ENCODE measurements around the gene TMEM150B. TPM values are rescaled to one million over a fixed set of nuclear protein-coding genes. Genes with fewer than 3 reads are reported as not detected.

The TMEM150B gene
- total RNA-seq, 1 donor = 5.4 TPM

DNA sequence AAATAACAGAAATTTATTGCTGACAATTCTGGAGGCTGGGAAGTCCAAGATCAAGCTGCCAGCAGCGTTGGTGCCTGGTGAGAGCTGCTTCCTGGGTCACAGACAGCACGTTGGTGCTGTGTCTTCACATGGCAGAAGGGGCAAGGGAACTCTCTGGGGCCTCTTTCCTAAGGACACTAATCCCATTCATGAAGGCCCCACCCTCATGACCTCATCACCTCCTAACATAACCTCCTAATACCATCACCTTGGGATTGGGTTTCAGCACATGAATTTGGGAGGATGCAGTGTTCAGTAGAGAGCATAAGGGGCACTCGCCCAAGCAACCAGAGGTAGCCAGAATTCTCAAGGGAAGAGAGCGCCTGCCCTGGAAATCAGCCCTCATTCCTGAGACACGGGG is 15.7 kb downstream of the TMEM150B start:
- DNase-seq (ENCODE audit: low read depth in 2 of 3, low spot score in 2 of 3) = no peak

DNA sequence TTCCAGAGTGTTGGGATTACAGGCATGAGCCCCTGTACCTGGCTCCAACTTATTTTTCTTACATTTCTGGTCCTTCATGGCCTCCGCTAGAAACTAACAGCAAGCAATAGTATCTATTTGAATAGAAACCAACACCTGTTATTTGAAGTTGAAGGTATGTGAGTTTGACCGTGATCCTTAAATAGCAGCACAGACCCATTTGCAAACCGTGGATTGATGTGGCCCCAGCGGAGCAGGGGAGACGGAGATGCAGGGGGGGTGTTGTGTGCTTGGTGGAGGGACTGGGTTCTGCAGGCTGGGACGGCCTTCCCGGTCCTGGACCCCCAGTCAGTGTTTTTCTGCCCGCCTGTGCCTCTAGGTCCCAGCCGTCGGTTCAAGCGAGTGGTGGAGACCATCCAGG is 16.9 kb downstream of the TMEM150B start:
- DNase-seq (ENCODE audit: low read depth in 2 of 3, low spot score in 2 of 3) = no peak

DNA sequence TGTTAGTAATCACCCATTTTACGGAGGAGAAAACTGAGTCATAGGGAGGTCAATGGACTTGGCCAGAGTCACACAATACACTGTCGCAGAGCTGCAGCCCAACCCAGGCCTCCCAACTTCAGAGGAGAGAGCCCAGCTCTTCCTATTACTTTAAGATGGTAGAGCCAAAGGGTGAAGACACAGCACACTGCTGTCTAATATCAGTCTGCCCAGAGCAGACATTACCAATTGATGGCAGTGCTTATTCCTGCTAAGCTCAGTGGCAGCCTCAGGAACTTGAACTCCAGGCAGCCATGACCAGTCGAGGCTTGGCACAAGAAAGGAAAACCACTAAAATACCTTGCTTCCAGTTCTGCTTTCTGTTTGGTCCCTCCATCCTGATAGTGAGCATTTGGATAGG is 18.4 kb downstream of the TMEM150B start:
- DNase-seq (ENCODE audit: low read depth in 2 of 3, low spot score in 2 of 3) = no peak

DNA sequence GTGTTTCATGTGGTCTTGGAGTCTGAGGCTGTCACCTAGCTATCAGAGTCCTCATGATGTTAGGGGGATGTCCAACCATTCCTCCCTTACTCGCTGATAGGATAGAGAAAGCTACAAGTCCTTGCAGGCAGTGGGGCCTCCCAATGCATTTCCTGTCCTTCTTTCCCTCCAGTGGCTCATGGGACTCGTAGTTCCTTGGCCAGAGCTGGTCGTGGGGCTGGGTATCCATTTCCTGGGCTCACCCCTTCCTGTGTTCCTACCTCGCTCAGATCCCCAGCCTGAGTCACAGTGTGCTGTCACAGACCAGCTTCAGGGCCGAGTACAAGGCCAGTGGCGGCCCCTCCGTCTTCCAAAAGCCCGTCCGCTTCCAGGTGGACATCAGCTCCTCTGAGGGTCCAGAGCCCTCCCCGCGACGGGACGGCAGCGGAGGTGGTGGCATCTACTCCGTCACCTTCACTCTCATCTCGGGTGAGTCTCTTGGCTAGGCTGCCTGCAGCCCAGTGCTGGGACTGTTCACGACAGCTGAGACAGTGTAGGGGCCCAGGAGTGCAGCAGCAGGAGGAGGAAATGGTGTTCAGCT is 19.1 kb downstream of the TMEM150B start:
- DNase-seq (ENCODE audit: low read depth in 2 of 3, low spot score in 2 of 3) = no peak

DNA sequence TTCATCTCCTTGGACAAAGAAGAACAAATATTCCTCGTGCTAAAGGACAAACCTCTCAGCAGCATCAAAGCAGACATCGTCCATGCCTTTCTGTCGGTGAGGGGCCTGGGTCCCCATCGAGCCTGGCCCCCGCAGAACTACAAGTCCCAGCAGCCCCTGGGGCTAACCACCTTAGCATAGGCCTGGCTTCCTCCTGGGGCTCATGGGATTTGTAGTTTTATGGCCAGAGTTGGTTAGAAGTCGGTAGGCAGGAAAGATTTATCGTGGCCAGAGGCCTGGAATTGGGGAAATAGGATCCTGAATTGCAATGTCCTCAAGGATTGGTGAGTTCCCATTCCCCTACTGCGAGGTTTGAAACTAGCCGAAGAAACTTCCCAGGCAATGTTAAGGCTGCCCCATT is 19.6 kb downstream of the TMEM150B start:
- peak in 2 of 3 donors; percentile 43 to 70 for DNase-seq (ENCODE audit: low read depth in 2 of 3, low spot score in 2 of 3)

DNA sequence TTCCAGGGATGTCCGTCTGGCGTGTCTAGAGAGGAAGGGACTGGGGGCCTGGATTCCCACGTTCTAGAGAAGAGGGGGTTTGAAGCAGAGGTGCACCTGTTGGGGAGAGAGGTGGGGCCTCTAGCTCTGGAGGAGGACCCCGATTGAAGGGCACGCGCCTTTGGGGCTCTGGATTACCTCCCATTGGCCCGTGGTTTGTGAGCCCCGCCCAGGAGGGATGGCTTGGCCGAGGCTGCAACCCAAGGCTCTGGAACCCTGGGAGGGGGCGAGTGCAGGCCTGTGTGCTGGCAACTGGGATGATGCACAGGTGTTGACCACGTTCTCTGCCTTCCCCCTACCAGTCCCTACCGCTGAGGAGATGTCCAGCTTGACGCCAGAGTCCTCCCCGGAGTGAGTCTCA is 20.2 kb downstream of the TMEM150B start:
- no peak for DNase-seq (ENCODE audit: low read depth in 2 of 3, low spot score in 2 of 3)

DNA sequence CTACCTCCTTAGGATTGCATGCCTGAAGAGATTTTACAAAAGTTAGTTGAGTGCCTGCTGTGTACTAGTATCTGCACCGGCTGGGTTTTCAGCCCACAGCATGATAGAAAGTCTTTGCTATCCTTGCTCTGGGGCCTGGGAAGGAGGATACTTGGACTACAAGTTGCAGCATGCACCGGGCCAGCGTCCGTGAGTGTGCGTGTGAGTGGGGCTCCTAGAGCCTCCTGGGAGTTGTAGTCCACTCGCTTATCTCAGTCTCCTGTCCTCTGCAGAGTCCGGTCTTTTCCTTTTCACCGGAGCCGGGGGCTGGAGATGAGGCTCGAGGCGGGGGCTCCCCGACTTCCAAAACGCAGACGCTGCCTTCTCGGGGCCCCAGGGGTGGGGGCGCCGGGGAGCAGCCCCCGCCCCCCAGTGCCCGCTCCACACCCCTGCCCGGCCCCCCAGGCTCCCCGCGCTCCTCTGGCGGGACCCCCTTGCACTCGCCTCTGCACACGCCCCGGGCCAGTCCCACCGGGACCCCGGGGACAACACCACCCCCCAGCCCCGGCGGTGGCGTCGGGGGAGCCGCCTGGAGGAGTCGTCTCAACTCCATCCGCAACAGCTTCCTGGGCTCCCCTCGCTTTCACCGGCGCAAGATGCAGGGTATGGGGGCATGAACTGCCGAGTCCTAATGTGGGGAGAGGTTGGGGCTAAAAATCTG is 20.7 kb downstream of the TMEM150B start:
- DNase-seq (ENCODE audit: low read depth in 2 of 3, low spot score in 2 of 3) = no peak

DNA sequence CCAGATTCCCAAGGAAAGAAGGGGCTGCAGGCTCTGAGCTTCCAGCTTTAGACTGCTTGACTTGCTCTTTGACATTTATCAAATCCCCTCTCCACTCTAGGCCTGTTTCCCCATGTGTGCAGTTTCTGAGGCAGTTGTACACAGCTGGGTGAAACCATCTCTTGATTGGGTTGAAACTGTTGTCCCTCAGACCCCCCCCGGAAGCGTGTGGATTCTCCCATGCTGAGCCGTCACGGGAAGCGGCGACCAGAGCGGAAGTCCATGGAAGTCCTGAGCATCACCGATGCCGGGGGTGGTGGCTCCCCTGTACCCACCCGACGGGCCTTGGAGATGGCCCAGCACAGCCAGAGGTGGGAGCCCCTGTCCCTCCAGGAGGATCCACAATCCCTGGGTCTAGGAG is 21.7 kb downstream of the TMEM150B start:
- DNase-seq (ENCODE audit: low read depth in 2 of 3, low spot score in 2 of 3) = no peak

DNA sequence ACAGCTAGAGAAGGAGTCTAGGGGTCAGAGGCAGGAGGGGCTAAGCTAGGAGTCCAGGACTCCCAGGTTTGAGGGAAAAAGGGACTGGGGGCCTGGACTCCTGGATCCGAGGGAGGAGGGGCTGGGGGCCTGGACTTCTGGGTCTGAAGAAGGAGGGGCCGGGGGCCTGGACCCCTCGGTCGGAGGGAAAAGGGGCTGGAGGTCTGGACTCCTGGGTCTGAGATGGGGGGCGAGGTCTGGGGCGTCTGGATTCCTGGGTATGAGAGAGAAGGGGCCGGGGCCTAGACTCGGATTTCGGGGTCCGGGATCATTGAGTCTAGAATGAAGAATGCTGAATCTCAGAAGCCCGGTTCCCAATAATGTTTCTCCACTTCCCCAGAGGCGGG is 22.8 kb downstream of the TMEM150B start:
- DNase-seq (ENCODE audit: low read depth in 2 of 3, low spot score in 2 of 3) = no peak

DNA sequence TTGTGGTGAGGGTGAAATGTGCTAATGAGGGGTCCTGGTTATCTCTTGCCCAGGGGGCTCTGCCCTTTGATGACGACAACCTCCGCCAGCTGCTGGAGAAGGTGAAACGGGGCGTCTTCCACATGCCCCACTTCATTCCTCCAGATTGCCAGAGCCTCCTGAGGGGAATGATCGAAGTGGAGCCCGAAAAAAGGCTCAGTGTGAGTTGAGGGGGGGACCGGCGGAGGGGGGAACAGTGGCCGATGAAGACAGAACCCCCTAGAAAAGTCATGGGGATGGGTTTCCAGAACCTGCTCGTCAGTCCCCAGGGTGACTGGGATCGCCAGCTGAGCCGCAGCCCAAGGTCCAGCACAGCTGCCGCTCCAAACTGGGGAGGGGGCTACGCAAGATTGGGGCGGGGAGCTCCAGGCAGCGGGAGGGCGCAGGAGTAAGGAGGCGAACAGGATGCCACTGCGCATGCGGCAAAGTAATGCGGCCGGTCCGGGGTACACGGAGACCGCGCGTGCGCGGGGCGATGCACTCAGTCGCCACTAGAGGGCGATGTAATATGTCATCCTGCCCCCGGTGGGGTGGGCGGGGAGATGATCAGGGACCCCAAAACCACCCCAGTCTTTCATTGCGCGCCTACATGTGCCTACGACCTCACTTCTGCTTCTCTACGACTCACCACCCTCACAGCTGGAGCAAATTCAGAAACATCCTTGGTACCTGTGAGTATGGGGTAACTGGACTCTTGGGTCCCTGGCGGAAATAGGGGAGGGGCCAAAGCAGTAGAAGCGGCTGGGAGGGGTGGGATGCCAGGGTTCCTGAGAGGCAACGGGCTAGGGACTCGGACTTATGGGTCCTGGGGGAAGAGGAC is 23.5 kb downstream of the TMEM150B start:
- peak; percentile 89 to 93 (median 89) for DNase-seq (ENCODE audit: low read depth in 2 of 3, low spot score in 2 of 3)

DNA sequence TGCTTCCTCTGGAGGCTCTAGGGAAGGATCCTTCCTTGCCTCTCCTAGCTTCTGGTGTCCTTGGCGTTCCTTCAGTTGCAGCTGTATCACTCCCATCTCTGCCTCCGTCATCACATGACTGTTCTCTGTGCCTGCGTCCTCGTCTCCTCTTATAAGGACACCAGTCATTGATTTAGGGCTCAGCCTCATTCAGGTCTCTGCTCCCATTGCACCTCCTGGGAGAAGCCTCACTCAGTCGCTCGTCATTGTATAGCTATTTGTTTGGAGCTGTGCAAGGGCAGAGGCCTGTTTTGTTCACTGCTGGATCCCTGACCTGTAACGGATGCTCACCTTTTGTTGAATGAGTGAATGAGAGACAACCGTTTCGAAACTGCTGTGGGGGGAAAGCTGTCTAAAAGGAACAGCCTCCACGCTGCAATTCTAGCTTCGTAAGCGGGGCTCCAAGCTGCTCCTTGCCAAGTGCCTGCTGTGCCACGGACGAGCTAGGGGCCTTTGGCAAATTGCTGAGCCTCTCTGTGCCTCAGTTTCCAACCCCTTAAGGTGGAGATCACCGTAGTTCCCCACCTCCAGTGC is 24.2 kb downstream of the TMEM150B start:
- DNase-seq (ENCODE audit: low read depth in 2 of 3, low spot score in 2 of 3) = no peak

DNA sequence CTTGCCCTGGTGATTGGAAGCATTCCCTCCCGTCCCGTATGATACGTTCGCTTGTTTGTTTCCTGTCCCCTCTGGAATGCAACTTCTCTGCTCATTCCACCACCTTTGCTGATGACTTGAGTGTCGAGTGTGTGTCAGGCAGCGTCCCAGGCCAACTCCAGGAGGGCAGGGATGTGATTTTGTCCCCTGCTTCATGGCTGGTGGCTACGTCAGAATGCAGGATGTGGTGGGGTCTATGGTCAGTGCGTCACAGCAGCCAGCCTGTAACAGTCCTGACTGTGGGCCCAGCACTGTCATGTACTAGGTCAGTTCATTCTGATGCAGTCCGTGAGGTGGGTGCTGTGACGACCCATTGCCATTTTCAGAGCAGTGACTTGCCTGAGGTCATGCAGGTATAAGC is 25.1 kb downstream of the TMEM150B start:
- no peak for DNase-seq (ENCODE audit: low read depth in 2 of 3, low spot score in 2 of 3)

DNA sequence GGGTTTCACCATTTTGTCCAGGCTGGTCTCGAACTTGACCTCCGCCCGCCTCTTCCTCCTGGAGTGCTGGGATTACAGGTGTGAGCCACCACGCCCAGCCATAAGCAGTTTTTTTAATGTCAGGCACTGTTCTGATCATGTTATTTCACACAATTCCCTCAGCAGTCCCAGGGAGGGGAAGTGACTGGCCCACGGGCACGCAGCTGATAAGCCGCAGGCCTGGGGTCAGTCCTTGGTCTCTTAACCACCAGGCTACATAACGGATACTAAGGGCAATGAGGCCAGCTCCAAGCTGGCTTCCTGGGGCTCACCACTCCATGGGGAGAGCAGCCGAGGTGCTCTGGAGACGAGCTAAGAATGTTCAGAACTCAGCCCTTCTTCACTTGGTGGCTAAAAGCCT is 27.9 kb downstream of the TMEM150B start:
- no peak for DNase-seq (ENCODE audit: low read depth in 2 of 3, low spot score in 2 of 3)

DNA sequence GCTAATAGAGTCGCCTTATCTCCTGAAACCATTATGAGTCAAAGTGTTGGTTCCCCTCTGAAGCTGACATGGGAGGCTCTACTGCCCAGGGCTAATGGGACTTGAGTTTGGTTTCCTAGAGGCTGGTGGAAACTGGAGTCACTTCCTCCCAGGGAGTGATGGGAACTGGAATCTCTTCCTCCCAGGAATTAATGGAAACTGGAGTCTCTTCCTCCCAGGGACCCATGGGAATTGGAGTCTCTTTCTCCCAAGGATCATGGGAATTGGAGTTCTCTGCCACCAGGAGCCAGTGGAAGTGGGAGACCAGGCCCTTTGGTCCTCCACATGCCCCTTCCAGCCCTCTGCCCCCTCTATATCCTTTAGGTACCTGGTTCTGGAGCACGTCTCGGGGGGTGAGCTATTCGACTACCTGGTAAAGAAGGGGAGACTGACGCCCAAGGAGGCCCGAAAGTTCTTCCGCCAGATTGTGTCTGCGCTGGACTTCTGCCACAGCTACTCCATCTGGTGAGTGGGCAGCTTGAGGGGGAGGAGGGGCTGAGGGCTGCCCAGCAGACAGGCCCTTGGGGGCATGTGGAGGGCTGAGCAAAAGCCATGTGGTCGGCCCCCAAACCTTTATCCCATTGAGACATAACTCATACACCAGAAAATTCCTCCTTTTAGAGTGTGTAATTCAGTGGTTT is 35.9 kb downstream of the TMEM150B start:
- DNase-seq (ENCODE audit: low read depth in 2 of 3, low spot score in 2 of 3) = no peak

DNA sequence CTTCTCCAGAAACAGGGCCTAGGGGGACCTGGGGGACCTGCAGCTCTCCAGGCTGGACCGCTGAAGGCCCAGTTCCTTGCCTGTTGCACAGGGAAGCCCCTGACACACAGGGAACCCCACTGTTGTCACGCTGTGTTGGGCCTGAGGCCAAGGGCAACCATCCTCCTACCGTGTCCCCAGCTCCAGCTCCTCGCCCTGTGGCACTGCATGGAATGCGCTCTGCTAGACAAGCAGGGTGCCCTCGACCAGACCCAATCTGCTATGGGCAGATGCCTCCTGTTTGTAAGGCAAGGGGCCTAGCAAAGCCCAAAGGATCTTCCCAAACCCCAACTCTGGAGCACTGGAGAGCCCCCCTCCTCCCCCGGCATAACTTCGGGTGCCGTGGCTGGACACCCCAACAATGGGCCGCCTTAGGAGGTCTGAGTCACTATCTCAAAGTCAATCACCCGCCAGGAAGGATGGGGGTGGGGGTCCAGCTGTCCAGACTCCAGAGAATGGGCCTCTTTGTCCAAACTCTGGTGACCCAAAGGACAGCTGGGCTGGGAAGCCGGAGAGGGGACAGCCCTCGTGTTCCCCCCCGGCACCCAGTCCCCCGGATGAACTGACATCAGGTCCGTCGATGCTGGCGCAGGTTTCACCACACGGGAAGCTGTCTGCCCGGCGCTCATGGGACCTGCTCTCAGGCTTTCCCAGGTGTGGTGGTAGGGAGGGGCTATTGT is 37.6 kb downstream of the TMEM150B start:
- no peak for DNase-seq (ENCODE audit: low read depth in 2 of 3, low spot score in 2 of 3)

DNA sequence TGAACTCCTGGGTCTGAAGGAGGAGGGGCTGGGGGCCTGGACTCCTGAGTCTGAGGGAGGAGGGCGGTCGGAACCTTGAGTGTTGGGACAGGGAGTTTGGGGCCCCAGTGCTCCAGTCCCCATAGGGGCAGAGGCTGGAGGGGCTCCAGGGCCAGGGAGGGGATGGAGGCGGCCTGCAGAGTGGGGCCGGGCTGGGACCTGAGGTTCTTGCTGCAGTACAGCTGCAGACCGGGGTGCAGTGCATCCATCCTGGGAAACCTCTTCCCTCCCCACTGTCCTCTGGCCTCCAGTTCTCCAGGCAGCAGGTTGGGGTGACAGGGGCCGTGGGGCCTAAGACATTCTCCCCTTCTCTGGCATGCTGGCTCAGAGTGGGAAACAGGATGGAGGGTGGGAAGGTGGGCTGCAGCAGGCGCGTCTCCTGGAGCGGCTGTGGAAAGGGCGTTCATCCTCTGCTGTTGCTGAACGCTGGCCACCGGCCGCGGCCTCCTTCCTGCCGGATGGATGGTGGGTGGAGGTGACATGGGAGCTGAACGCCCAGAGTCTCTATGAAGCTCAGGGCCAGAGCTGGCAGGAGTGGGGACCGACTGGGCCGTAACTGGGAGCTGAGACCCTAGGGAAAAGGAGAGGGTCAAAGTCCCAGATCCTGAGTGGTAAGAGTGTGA is 39.8 kb downstream of the TMEM150B start:
- DNase-seq (ENCODE audit: low read depth in 2 of 3, low spot score in 2 of 3) = no peak

DNA sequence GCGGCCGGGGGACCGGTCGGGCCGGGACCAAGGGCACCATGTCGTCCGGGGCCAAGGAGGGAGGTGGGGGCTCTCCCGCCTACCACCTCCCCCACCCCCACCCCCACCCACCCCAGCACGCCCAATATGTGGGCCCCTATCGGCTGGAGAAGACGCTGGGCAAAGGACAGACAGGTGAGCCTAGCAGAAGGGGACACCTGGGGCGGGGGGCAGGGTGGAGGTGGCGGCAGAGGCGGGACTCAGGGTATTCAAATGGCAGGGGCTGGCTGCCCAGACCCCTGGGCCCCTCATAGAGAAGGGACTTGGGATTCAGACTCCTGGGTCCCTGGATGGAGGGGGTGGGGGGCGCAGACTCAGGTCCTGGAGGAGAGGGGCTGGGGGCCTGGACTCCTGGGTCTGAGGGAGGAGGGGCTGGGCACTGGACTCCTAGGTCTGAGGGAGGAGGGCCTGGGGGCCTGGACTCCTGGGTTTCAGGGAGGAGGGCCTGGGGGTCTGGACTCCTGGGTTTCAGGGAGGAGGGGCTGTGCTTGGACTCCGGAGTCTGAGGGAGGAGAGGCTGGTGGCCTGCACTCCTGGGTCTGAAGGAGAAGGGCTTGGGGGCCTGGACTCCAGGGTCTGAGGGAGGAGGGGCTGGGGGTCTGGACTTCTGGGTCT is 40.6 kb downstream of the TMEM150B start:
- no peak for DNase-seq (ENCODE audit: low read depth in 2 of 3, low spot score in 2 of 3)

DNA sequence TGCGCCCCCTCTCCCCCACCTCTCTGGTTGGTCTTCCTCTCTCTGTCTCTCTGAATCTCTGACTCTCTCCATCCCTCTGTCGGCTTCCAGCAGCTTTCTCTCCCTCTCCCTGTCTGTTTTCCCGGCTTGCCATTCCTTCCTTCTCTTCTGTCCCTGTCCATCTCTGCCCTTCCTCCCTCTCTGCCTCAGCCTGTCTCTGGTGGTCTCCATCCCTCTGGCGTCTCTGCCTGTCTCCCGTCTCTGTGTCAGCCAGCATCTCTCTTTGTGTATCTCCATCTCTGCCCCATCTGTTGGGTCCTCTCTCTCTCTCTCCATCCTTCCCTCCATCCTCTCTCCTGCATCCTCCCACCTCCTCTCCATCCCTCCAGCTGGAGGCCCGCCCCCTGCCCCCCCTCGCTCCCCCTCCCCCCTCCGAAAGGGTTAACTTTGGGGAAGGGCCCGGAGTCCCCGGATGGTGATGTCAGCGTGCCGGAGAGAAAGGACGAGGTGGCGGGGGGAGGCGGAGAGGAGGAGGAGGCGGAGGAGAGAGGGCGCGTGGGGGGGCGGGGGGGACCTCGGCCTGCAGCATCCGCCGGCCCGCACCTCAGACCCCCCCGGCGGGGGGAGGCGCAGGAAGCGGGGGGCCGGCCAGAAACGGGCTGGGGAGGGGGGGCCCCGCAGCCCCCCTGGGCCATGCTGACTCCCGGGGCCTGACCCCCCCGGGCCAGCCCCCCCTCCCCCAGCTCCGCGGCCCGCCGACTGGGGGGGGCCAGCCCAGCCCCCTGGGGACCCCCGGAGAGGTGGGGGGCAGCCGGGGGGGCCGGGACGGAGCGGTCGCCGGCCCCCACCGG is 41.4 kb downstream of the TMEM150B start, which contains the start of gene BRSK1:
Gene BRSK1, plus strand, starts transcription at position 450 of the 830 bp plus-strand sequence. CDS start 446 bp downstream, outside the sequence.
- peak in 2 of 3 donors; percentile 35 to 62 for DNase-seq (ENCODE audit: low read depth in 2 of 3, low spot score in 2 of 3)

All from hematopoietic multipotent progenitor cell (in vitro differentiated cells).